Measurements from ENCODE around the gene NECTIN3.

GRCh38 chr3:111068574-111068973 lies 3.0 kb upstream of the NECTIN3 start:
- no peak for TF ChIP-seq CTCF (IDR thresholded peaks at IDR 0.05)
- TF ChIP-seq POLR2A (IDR thresholded peaks at IDR 0.05): no peak

Data from ovary (tissue), 3 donors.